LNCaP clone FGC (cell line): ENCODE data around the gene SWSAP1.

Experiments
- DNase-seq: peaks from one replicate; pipeline ENCODE4 v3.0.0-alpha.2; 2011; ENCODE audit warnings: low read depth
- H3K4me3 ChIP-seq: 2 replicates; pipeline ENCODE4 v1.5.1; 2011; ENCODE audit warnings: mild to moderate bottlenecking, low read depth, low read length, control low read depth
- TF ChIP-seq, protein P1 (sequence below): IDR thresholded peaks from 2 replicates; pipeline ENCODE4 v1.5.1; 2012; ENCODE audit warnings: mild to moderate bottlenecking; ENCODE audit not compliant: control insufficient read depth, insufficient read depth; ENCODE audit errors: extremely low read depth

SWSAP1 gene

DNA sequence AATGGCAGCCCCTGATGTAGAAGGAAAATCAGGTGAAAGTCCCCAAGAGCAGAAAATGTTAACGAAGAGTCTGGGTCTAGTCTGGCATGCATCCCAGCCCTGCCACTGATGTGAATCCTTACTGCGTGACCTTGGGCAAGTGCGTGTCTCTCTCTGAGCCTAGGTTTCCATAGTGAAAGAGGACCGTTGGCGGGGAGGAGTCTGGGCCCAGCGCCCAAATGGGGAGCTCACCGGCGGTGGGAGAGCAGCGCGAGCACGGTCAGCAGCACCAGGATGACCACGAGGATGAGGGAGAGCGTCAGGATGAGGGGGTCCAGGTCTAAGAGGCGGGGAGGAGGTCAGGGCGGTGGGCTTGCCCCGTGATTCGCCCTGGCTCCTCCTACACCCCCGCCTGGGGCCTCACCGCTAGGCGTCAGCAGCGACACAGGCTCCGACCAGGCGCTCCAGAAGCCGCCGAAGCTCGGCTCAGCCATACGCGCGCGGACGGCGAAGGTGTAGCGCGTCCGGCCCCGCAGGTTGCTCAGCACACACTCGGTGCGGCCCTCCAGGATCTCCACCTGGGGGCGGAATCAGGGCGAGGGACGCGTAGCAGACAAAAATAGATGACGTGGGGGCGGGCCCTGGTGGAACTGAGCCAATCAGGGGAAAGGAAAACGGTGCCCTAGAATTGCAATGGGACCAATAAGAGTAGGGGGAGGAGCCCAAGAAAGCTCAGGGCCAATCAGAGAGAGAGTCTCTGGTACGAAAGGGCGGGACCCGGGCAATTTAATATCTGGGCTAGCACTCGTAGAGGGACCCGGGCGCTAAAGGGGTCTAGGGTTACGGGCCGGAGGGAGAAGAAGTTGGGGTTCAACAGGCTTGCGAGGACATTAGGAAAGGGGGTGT lies 6.4 kb downstream of the SWSAP1 start:
- TF ChIP-seq, protein P1, sequence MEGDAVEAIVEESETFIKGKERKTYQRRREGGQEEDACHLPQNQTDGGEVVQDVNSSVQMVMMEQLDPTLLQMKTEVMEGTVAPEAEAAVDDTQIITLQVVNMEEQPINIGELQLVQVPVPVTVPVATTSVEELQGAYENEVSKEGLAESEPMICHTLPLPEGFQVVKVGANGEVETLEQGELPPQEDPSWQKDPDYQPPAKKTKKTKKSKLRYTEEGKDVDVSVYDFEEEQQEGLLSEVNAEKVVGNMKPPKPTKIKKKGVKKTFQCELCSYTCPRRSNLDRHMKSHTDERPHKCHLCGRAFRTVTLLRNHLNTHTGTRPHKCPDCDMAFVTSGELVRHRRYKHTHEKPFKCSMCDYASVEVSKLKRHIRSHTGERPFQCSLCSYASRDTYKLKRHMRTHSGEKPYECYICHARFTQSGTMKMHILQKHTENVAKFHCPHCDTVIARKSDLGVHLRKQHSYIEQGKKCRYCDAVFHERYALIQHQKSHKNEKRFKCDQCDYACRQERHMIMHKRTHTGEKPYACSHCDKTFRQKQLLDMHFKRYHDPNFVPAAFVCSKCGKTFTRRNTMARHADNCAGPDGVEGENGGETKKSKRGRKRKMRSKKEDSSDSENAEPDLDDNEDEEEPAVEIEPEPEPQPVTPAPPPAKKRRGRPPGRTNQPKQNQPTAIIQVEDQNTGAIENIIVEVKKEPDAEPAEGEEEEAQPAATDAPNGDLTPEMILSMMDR, result peak; percentile 67
- H3K4me3 ChIP-seq, result peak overlapping the region; percentile 75
- peak; percentile 92 for DNase-seq

DNA sequence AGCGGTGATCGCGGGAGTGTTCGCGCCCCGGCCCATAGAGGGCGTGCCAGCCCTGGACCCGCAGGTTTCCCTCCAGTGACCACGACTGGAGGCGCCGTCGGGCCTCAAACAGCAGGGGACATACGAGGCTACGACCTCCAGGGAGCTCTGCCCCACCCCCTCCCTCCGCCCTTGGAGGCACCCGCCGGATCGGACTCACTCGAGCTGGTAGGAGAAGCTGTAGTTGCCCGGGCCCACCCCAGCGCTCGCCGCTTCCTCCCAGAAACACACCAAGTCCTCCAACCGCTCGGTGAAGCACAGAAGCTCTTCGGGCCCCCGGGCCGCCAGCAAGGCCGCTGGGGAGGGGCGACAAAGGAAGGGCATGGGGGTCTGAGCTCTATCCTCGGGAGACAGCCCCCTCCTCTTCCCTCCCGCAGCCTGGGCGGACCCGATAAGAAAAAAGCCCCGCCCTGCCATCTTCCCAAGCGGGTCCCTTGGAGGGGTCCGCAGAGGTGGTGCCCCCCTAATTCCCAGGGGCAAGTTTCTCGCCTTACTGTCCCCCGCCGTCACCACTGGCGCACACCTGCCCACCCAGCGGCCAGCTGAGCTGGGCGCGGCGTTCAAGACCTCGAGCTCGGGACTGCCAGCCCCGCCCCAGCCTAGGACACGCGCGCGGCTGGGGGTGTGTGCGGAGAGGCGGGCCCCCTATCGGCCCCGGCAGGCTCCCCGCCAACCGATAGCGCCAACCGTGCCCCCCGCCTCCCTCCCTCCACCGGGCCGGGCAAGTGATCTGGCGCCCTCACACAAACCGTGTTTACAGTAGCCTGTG lies 8.6 kb downstream of the SWSAP1 start:
- DNase-seq, result no peak
- TF ChIP-seq, protein P1, result peak; percentile 42
- peak overlapping the region; percentile 54 for H3K4me3 ChIP-seq

DNA sequence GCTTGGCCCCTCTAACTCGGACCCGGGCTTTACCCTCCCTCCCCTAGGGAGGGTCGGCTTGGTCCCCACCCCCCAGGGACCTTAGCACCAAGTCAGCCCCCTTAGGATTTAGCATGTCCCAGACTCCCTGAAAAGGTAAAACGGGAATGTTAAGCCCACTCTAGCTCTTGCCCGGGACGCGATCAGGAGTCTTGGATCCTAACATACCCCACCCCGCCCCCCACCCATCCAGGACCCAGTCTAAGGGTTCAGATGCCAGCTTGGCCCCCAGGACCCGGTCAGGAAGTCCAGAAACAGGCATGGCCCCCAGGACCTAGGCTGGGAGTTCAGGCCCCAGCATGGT lies 9.2 kb downstream of the SWSAP1 start:
- peak overlapping the region; percentile 54 for H3K4me3 ChIP-seq
- DNase-seq, result no peak
- TF ChIP-seq, protein P1, result no peak

DNA sequence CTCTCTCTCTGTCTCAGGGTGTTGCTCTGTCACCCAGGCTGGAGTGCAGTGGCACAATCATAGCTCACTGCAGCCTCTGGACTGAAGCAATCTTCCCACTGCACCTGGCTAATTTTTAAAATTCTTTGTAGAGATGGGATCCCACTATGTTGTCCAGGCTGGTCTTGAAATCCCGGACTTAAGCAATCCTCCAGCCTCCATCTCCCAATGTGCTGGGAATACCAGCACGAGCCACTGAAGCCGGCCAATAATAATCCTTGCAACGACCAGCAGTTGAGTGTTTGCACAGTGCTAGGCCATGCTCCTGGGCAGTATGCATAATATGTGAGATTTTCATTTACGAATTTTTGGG lies 10.3 kb downstream of the SWSAP1 start:
- TF ChIP-seq, protein P1, result no peak

DNA sequence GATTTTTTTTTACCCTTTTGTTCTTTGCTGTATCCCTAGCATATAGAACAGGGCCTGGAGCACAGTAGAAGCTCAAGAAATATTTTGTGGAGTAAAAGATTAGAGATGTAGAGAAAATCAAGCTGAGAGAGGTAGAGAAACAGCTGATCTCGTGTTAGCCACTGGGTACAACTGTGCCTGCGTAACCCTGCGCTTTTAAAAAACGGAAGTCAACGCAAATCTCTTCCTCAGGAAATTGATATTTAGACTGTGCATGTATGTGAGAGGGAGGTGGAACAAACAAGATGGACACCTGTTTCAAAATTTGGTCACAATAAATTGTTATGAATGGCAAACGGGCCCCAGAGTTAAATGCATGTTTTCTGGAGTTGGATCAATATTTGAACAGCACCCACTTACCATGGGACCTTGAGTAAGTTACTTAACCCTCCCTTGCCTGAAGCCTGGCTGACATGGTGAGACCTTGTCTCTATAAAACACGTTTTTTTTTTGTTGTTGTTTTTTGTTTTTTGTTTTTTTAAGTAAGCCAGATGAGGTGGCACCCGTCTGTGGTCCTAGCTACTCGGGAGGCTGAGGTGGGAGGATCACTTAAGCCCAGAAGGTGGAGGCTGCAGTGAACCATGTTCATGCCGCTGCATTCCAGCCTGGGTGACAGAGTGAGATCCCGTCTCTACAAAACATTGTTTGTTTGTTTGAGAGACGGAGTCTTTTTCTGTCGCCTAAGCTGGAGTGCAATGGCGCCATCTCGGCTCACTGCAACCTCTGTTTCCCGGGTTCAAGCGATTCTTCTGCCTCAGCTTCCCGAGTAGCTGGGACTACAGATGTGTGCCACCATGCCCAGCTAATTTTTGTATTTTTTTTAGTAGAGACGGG lies 12.9 kb downstream of the SWSAP1 start:
- TF ChIP-seq, protein P1, result no peak
- H3K4me3 ChIP-seq, result no peak overlapping the region
- DNase-seq, result no peak

More for the DNA sequence above, 10.3 kb downstream of the SWSAP1 start:
- H3K4me3 ChIP-seq, result no peak overlapping the region
- DNase-seq, result no peak

DNA sequence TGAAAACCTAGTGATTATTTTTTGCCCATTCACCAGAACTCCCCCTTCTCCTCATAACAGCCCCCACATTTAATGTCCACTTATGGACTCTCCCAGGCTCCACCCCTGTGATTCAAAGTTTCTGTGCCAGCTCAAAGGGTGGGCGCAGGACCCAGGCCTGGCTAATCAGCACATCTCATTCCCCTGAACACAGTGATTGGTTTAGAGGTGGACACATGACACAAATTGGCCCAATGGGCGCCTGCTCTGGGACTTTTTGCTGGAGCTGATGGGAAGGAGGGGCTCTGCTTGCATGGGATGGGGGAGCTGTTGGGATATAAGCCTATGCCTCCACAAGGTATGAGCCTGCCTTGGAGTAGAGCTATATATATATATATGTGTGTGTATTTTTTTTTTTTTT lies 15.9 kb downstream of the SWSAP1 start:
- TF ChIP-seq, protein P1, result no peak
- no peak for DNase-seq
- no peak overlapping the region for H3K4me3 ChIP-seq
